DND-41 (cell line): ENCODE data around the gene MOK.

Experiments
- CTCF ChIP-seq: IDR thresholded peaks from 2 replicates; pipeline ENCODE4 v1.5.1; 2012; ENCODE audit warnings: borderline replicate concordance, low read length, moderate library complexity, mild to moderate bottlenecking; ENCODE audit not compliant: poor library complexity, severe bottlenecking; ENCODE audit errors: extremely low read depth
- EZH2 ChIP-seq: IDR thresholded peaks from 3 replicates; pipeline ENCODE4 v1.6.1; 2012; ENCODE audit warnings: borderline replicate concordance, low read depth, mild to moderate bottlenecking, moderate library complexity, low read length, inconsistent platforms; ENCODE audit not compliant: severe bottlenecking

DNA sequence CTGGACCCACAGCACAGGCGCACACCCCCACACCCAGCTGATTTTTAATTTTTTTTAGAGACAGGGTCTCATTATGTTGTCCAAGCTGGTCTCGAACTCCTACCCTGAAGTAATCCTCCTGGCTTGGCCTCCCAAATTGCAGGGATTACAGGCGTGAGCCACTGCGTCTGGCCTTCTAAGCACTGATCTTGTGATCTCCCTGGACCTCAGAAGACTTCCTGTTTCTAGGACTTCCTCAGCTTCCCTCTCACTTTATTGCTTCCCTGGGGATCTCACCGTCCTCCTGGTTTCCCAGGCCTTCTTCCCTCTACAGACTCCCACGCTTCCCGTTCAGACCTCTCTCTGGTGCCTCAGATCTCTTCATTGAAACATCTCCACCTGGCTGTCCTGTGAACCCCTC is 28.4 kb upstream of the MOK start:
- TF ChIP-seq CTCF (no peak), EZH2 (no peak)
